Esophagus (tissue), 2 donors: Measurements from ENCODE around the gene AKAP12. TPM values are rescaled to one million over a fixed set of nuclear protein-coding genes. Genes with fewer than 3 reads are reported as not detected.
"Not testable (repeated sequence)": the region's sequence is repeated elsewhere in the genome, so short reads cannot be mapped to it uniquely, and the experiment has no call there.

Experiments used
- H3K27ac ChIP-seq, 2 donors: one replicate each; pipeline ENCODE4 v1.5.1; 2013; ENCODE audit warnings: low read depth in 2 of 2, mild to moderate bottlenecking in 2 of 2, inconsistent platforms in 1 of 2, low read length in 1 of 2, moderate library complexity in 1 of 2
- H3K27me3 ChIP-seq, 2 donors: one replicate each; pipeline ENCODE4 v1.6.1; 2013; ENCODE audit warnings: low read length in 2 of 2, control low read depth in 1 of 2, mild to moderate bottlenecking in 1 of 2; ENCODE audit not compliant: insufficient read depth in 2 of 2, control insufficient read depth in 1 of 2
- H3K36me3 ChIP-seq, 2 donors: one replicate each; pipeline ENCODE4 v1.6.1; 2013; ENCODE audit warnings: low read length in 1 of 2; ENCODE audit not compliant: control insufficient read depth in 2 of 2, insufficient read depth in 2 of 2
- H3K4me1 ChIP-seq, 2 donors: one replicate each; pipeline ENCODE4 v1.6.1; 2013; ENCODE audit warnings: low read length in 1 of 2; ENCODE audit not compliant: control insufficient read depth in 2 of 2, insufficient read depth in 2 of 2
- H3K4me3 ChIP-seq, 2 donors: one replicate each; pipeline ENCODE4 v1.5.1; 2013; ENCODE audit warnings: low read length in 2 of 2, mild to moderate bottlenecking in 2 of 2, low read depth in 1 of 2, moderate library complexity in 1 of 2
- H3K9me3 ChIP-seq, 2 donors: one replicate each; pipeline ENCODE4 v1.6.1; 2013; ENCODE audit warnings: mild to moderate bottlenecking in 2 of 2, low read depth in 1 of 2, low read length in 1 of 2, moderate library complexity in 1 of 2; ENCODE audit not compliant: control insufficient read depth in 2 of 2, insufficient read depth in 1 of 2
- WGBS, 2 donors: extraction: QIAGEN DNeasy Blood & Tissue Kit; methylation state at CpG; one replicate each; pipeline ENCODE4 v1.1.7; 2013; 5-methylcytosine and 5-hydroxymethylcytosine counted together
- polyA plus RNA-seq, 2 donors: library from polyadenylated mRNA; stranded (reverse); fragments of 200-250 nt; gene quantifications; one replicate each; pipeline ENCODE4 v1.2.3, GENCODE V29; 2013
- donor health status: healthy with polysubstance abuse.
- donor health status: Bipolar disorder and iron deficiency.

Gene AKAP12
- polyA plus RNA-seq, 2 donors: 1.3 to 3.9 TPM

- H3K4me3 ChIP-seq: no peak overlapping the region
- H3K27ac ChIP-seq: no peak overlapping the region
- WGBS, 2 donors: 96 to 100% methylated on average over 1 of the region's 1 CpG
- H3K9me3 ChIP-seq: no peaks in the 10 kb centered on the region
- no peaks in the 10 kb centered on the region for H3K27me3 ChIP-seq
- no peaks in the 10 kb centered on the region for H3K36me3 ChIP-seq
- peaks cover 0 to 6% of the 10 kb centered on the region in 2 donors for H3K4me1 ChIP-seq
Measured at GRCh38 chr6:151380848-151381205, 141.1 kb downstream of the AKAP12 start.

GRCh38 chr6:151381722-151382121, 142.0 kb downstream of the AKAP12 start:
- Histone ChIP-seq H3K9me3 (no peaks in the 10 kb centered on the region), H3K4me3 (no peak overlapping the region), H3K4me1 (peaks cover 0 to 6% of the 10 kb centered on the region in 2 donors), H3K27ac (no peak overlapping the region), H3K36me3 (no peaks in the 10 kb centered on the region), H3K27me3 (no peaks in the 10 kb centered on the region)
- WGBS, 2 donors: 79 to 85% methylated on average over 4 of the region's 4 CpGs

- not testable (repeated sequence) for H3K27ac ChIP-seq, H3K9me3 ChIP-seq, H3K4me3 ChIP-seq, H3K4me1 ChIP-seq, H3K27me3 ChIP-seq, H3K36me3 ChIP-seq
- 92 to 96% methylated on average over 9 of the region's 9 CpGs for WGBS, 2 donors
Measured at GRCh38 chr6:151382631-151383030, 142.9 kb downstream of the AKAP12 start.

DNA sequence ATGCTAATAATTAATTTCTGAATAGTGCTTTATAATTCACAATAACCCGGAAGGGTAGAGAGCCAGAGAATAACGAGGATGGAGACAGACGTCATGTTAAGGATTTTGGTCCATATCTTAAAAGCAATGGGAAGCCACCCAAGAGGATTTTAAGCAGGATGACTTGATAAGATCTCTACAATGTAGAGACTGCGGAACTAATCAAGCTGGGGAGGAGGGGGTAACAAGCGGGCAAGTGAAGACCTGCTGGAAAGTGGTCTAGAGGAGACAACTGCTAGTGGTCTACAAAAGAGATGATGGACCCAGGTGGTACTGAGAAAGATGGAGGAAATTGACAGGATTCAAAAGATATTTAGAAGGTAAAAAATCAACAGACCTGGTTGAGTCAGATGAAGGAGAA, 144.4 kb downstream of the AKAP12 start:
- Histone ChIP-seq H3K4me1 (peaks cover 0 to 6% of the 10 kb centered on the region in 2 donors), H3K4me3 (no peak overlapping the region), H3K27me3 (no peaks in the 10 kb centered on the region), H3K36me3 (no peaks in the 10 kb centered on the region), H3K27ac (no peak overlapping the region), H3K9me3 (no peaks in the 10 kb centered on the region)
- 87 to 95% methylated on average over 5 of the region's 5 CpGs for WGBS, 2 donors

DNA sequence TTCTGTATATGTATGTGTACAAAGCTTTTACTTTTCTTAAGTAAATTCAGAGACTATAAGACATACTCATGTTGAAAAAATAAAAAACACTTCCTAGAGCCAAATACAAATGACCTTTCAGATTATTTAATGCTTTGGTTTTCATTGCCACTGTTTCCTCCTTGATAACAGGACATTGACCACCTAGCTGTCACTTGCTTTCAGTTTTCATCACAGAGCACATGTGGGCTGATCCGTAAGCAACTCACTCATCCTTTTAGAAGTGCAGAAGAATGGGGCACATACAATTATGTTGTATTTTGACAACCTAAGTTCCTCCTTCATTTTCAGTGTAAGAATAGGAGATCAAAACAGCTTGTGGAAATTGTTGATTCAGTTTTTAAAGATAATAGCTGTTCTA, 145.4 kb downstream of the AKAP12 start:
- H3K9me3 ChIP-seq: no peaks in the 10 kb centered on the region
- no peaks in the 10 kb centered on the region for H3K36me3 ChIP-seq
- H3K27me3 ChIP-seq: no peaks in the 10 kb centered on the region
- peaks cover 0 to 6% of the 10 kb centered on the region in 2 donors for H3K4me1 ChIP-seq
- H3K27ac ChIP-seq: no peak overlapping the region
- 66 to 80% methylated on average over 1 of the region's 1 CpG for WGBS, 2 donors
- no peak overlapping the region for H3K4me3 ChIP-seq

- Histone ChIP-seq H3K27ac (no peak overlapping the region), H3K27me3 (no peaks in the 10 kb centered on the region)
Measured at GRCh38 chr6:151387175-151387970, 147.6 kb downstream of the AKAP12 start.

DNA sequence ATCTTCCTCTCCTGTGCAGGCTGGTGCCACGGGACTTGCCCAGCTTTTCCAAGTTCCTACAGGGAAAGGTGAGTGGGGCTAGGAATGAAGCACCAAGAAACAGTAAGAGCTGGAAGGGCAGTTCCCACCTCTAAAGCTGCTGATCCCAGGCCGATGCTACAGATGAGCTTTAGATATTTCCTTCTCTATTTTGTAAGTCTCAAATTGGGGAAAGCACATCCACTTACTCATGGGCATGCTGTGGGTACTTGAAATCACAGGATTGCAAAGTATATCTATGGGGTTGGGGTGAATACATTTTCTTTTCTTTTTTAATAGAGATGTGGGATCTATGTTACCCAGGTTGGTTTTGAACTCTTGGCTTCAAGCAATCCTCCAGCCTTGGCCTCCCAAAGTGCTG, 148.5 kb downstream of the AKAP12 start:
- H3K4me1 ChIP-seq: no peaks in the 10 kb centered on the region
- H3K27ac ChIP-seq: no peak overlapping the region
- no peak overlapping the region for H3K4me3 ChIP-seq
- WGBS, 2 donors: 91 to 93% methylated on average over 2 of the region's 2 CpGs
- H3K9me3 ChIP-seq: no peaks in the 10 kb centered on the region
- H3K36me3 ChIP-seq: no peaks in the 10 kb centered on the region
- no peaks in the 10 kb centered on the region for H3K27me3 ChIP-seq

More at GRCh38 chr6:151387175-151387970, 147.6 kb downstream of the AKAP12 start:
- Histone ChIP-seq H3K4me3 (no peak overlapping the region), H3K4me1 (no peaks in the 10 kb centered on the region), H3K9me3 (no peaks in the 10 kb centered on the region), H3K36me3 (no peaks in the 10 kb centered on the region)
- WGBS, 2 donors: 92 to 93% methylated on average over 11 of the region's 11 CpGs

GRCh38 chr6:151388997-151389617, 149.3 kb downstream of the AKAP12 start:
- H3K4me1 ChIP-seq: no peaks in the 10 kb centered on the region

DNA sequence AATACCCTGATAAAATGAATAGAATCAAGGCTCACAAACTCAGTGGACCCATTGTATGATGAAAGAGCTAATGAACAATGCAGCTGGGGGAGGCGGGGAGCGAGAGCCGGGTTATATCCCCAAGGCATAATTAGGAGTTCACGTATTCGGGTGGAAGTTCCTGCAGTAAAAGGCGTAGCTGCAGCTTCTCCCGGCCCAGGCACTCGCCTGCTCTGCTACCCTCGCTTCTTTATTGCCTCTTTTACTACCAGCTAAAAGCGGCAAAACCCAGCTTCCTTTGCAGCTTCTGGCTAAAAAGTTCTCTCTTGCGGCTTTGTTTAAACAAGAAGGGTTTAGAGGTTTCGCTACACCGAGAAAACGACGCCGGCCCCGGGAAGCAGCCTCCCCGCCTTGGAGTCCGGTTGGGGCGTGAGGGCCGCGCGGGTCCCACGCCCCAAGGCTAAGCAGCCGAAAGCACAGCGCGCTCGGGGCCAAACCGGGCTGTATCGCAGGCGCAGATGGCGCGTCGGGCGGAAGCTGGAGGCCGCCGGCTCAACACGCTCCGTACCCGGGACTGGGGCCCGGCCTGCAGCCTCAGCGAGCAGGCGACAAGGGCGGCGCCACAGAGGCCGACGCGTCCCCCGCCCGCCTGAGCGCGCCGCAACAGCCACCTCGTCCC, 150.0 kb downstream of the AKAP12 start:
- Histone ChIP-seq H3K27me3 (no peaks in the 10 kb centered on the region), H3K4me3 (peak overlapping the region; percentile 94 to 99), H3K27ac (peak overlapping the region; percentile 99 to 100), H3K9me3 (no peaks in the 10 kb centered on the region), H3K36me3 (no peaks in the 10 kb centered on the region), H3K4me1 (no peaks in the 10 kb centered on the region)
- 0% methylated on average over 53 to 54 of the region's 54 CpGs for WGBS, 2 donors

More at GRCh38 chr6:151388997-151389617, 149.3 kb downstream of the AKAP12 start:
- no peaks in the 10 kb centered on the region for H3K36me3 ChIP-seq
- H3K4me3 ChIP-seq: peak overlapping the region; percentile 94 to 99
- peak overlapping the region; percentile 99 to 100 for H3K27ac ChIP-seq
- H3K9me3 ChIP-seq: no peaks in the 10 kb centered on the region
- 28 to 29% methylated on average over 12 of the region's 12 CpGs for WGBS, 2 donors
- H3K27me3 ChIP-seq: no peaks in the 10 kb centered on the region
